CD4-positive, alpha-beta T cell treated with Interleukin-4 for 1 hour (primary cell): ENCODE results near the gene PLEKHA4.
A peak's percentile ranks its signal among the peaks of the same experiment; 100 is the strongest.
"Not testable (repeated sequence)": the region's sequence is repeated elsewhere in the genome, so short reads cannot be mapped to it uniquely, and the experiment has no call there.

Experiments used
- DNase-seq, 2 donors: peaks; one replicate each; pipeline ENCODE4 v3.0.0-alpha.2; 2020 to 2022

The PLEKHA4 gene

GRCh38 chr19:48887861-48888612, 19.6 kb upstream of the PLEKHA4 start:
- no peak for DNase-seq

- no peak for DNase-seq
Observed at GRCh38 chr19:48883726-48884125, 15.3 kb upstream of the PLEKHA4 start.

GRCh38 chr19:48881741-48882657, 13.6 kb upstream of the PLEKHA4 start:
- peak; percentile 49 to 64 for DNase-seq

- DNase-seq: peak in 1 of 2 donors; percentile 36
Observed at GRCh38 chr19:48879696-48880095, 11.3 kb upstream of the PLEKHA4 start.

GRCh38 chr19:48879025-48879637, 10.7 kb upstream of the PLEKHA4 start:
- no peak for DNase-seq

- DNase-seq: peak; percentile 53 to 58
Observed at GRCh38 chr19:48878196-48879024, 10.0 kb upstream of the PLEKHA4 start.

- DNase-seq: peak in 1 of 2 donors; percentile 52
Observed at GRCh38 chr19:48877855-48878195, 9.4 kb upstream of the PLEKHA4 start.

GRCh38 chr19:48876043-48876981, 7.9 kb upstream of the PLEKHA4 start:
- peak; percentile 51 to 52 for DNase-seq

- DNase-seq: peak; percentile 38 to 55
Observed at GRCh38 chr19:48874303-48875135, 6.1 kb upstream of the PLEKHA4 start.

- DNase-seq: peak; percentile 25 to 39
Observed at GRCh38 chr19:48873476-48874302, 5.3 kb upstream of the PLEKHA4 start.

- peak; percentile 90 for DNase-seq
Observed at GRCh38 chr19:48872884-48873475, 4.6 kb upstream of the PLEKHA4 start.

GRCh38 chr19:48872182-48872883, 3.9 kb upstream of the PLEKHA4 start, which contains the start of gene PPP1R15A:
Gene PPP1R15A, plus strand, starts transcription at chr19:48872421. Its CDS starts 813 bp downstream, at chr19:48873234.
- DNase-seq: peak; percentile 99 to 100

- not testable (repeated sequence) for DNase-seq
Observed at GRCh38 chr19:48871471-48872181, 3.2 kb upstream of the PLEKHA4 start.

- DNase-seq: no peak
Observed at GRCh38 chr19:48870048-48870447, 1.6 kb upstream of the PLEKHA4 start.

- no peak for DNase-seq
Observed at GRCh38 chr19:48867746-48868113, 687 bp downstream of the PLEKHA4 start.

GRCh38 chr19:48867123-48867745, 1.2 kb downstream of the PLEKHA4 start:
- DNase-seq: no peak

GRCh38 chr19:48866692-48867091, 1.7 kb downstream of the PLEKHA4 start:
- DNase-seq: no peak
